ENCODE results near the gene WFDC12. TPM values are rescaled to one million over a fixed set of nuclear protein-coding genes. Genes with fewer than 3 reads are reported as not detected.

WFDC12 gene
- total and polyA plus RNA-seq, 8 donors, result not detected

GRCh38 chr20:45100563-45101245 is 23.6 kb downstream of the WFDC12 start, which contains the start of gene KCNS1:
KCNS1 (minus strand) TSS chr20:45101127; CDS start chr20:45099236, 1,891 bp downstream.
- Histone ChIP-seq H3K4me3 (peak within 1 kb of the TSS in 2 of 4 donors; percentile 16 to 34), H3K36me3 (no peaks in the 10 kb centered on the region), H3K4me1 (peaks cover 0 to 4% (median 0%) of the 10 kb centered on the region in 3 donors), H3K27ac (peak within 1 kb of the TSS in 1 of 4 donors; percentile 18), H3K27me3 (peaks cover 0 to 14% (median 6%) of the 10 kb centered on the region in 4 donors), H3K9me3 (no peaks in the 10 kb centered on the region)
- no peak for TF ChIP-seq CTCF (IDR thresholded peaks at IDR 0.05)
- ATAC-seq (peak; percentile 71 to 76 (median 74)), FAIRE-seq (no peak), DNase-seq (peak; percentile 32 to 79 (median 42))
- intact Hi-C loops (cut with DNase I), result loop anchor here in 1 of 3 donors (5.0 kb wide), 1 partner anchor 192 kb away; no protein-coding TSS in a partner anchor
- 5% methylated on average over 35 to 38 of the region's 38 CpGs for WGBS, 2 donors

- peaks cover 0 to 4% (median 0%) of the 10 kb centered on the region in 3 donors for H3K4me1 ChIP-seq
- WGBS, 2 donors, result 8 to 10% methylated on average over 76 to 91 of the region's 91 CpGs
- no peak overlapping the region for H3K27ac ChIP-seq
- H3K9me3 ChIP-seq, result no peaks in the 10 kb centered on the region
- peak overlapping the region in 1 of 4 donors; percentile 27 for H3K4me3 ChIP-seq
- FAIRE-seq, result no peak
- no peaks in the 10 kb centered on the region for H3K36me3 ChIP-seq
- no peak for TF ChIP-seq CTCF (IDR thresholded peaks at IDR 0.05)
- ATAC-seq, result peak; percentile 5 to 59 (median 42)
- intact Hi-C loops (cut with DNase I), result loop anchor here in 1 of 3 donors (10.0 kb wide), 1 partner anchor 93 kb away; no protein-coding TSS in a partner anchor
- DNase-seq, result peak in 5 of 6 donors; percentile 26 to 66 (median 36)
- H3K27me3 ChIP-seq, result peaks cover 0 to 14% (median 6%) of the 10 kb centered on the region in 4 donors
These were observed 26.0 kb downstream of the WFDC12 start for GRCh38 chr20:45098103-45098773.

GRCh38 chr20:45097485-45098102 is 26.7 kb downstream of the WFDC12 start:
- DNase-seq, result no peak
- Histone ChIP-seq H3K36me3 (no peaks in the 10 kb centered on the region), H3K9me3 (no peaks in the 10 kb centered on the region), H3K4me1 (peaks cover 0 to 4% (median 0%) of the 10 kb centered on the region in 3 donors), H3K27me3 (peaks cover 0 to 14% (median 6%) of the 10 kb centered on the region in 4 donors), H3K27ac (no peak overlapping the region), H3K4me3 (peak overlapping the region in 1 of 4 donors; percentile 27)
- no peak for FAIRE-seq
- WGBS, 2 donors, result 24 to 35% methylated on average over 36 to 56 of the region's 56 CpGs
- ATAC-seq, result peak in 3 of 4 donors; percentile 44 to 51 (median 49)
- intact Hi-C loops (cut with DNase I), result loop anchor here in 1 of 3 donors (10.0 kb wide), 1 partner anchor 93 kb away; no protein-coding TSS in a partner anchor
- no peak for TF ChIP-seq CTCF (IDR thresholded peaks at IDR 0.05)

GRCh38 chr20:45096781-45097180 is 27.5 kb downstream of the WFDC12 start:
- no peaks in the 10 kb centered on the region for H3K36me3 ChIP-seq
- no peak overlapping the region for H3K4me3 ChIP-seq
- FAIRE-seq, result no peak
- no peak for TF ChIP-seq CTCF (IDR thresholded peaks at IDR 0.05)
- no peak for DNase-seq
- ATAC-seq, result no peak
- H3K4me1 ChIP-seq, result peaks cover 0 to 4% (median 0%) of the 10 kb centered on the region in 3 donors
- H3K27me3 ChIP-seq, result peaks cover 0 to 14% (median 6%) of the 10 kb centered on the region in 4 donors
- 69 to 77% methylated on average over 9 of the region's 9 CpGs for WGBS, 2 donors
- H3K27ac ChIP-seq, result no peak overlapping the region
- intact Hi-C loops (cut with DNase I), result loop anchor here in 1 of 3 donors (10.0 kb wide), 1 partner anchor 92 kb away; no protein-coding TSS in a partner anchor
- no peaks in the 10 kb centered on the region for H3K9me3 ChIP-seq

All from pancreas (tissue), 10 donors.